Stimulated activated CD8-positive, alpha-beta memory T cell treated with anti-CD3 and anti-CD28 coated beads, Interleukin-12 subunit alpha, Interleukin-12 subunit beta, amount 100 ng/mL, for 1 hour (primary cell): ENCODE data around the gene C1QTNF9B.
"Not testable (repeated sequence)": the region's sequence is repeated elsewhere in the genome, so short reads cannot be mapped to it uniquely, and the experiment has no call there.

ENCODE experiments used
- DNase-seq: peaks from one replicate; pipeline ENCODE4 v3.0.0-alpha.2; 2020; ENCODE audit warnings: low read depth

C1QTNF9B gene

GRCh38 chr13:23897452-23897919, at the start of gene C1QTNF9B:
TSS of gene C1QTNF9B (minus strand) at chr13:23897502.
- DNase-seq: not testable (repeated sequence)

- DNase-seq: no peak
Observed at GRCh38 chr13:23946900-23947299, 49.6 kb upstream of the C1QTNF9B start.

DNA sequence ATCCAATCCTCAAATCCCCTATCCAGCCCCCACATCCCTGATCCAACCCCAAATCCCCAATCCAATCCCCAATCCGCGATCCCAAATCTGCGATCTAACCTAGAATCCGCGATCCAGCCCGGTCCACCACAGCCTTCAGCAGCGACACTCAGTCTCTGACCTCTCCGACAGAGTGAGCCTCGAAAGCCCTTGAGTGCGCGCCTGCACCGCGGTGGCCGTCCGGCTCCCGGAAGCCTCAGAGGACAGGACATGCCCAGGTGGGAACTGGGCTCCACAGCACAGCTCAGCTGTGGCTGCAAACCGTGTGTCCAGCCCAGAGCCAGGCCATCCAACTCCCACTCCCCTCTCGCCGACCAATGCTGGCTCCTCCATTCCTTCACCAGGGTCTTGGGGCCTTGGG, 48.8 kb upstream of the C1QTNF9B start:
- no peak for DNase-seq

- DNase-seq: no peak
Observed at GRCh38 chr13:23945612-23946011, 48.3 kb upstream of the C1QTNF9B start.

- DNase-seq: no peak
Observed at GRCh38 chr13:23941211-23941610, 43.9 kb upstream of the C1QTNF9B start.

DNA sequence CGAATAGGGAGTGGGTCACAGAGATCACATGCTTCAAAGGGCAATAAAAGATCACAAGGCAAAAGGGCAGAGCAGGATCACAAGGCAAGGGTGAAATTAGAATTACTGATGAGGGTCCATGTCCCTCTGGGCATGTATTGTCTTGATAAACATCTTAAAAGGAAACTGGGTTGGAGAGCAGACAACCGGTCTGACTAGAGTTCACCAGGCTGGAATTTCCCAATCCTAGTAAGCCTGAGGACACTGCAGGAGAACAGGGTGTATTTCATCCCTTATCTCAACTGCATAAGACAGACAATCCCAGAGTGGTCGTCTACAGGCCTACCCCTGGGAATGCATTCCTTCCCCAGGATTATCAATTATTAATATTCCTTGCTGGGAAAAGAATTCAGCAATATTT, 42.4 kb upstream of the C1QTNF9B start:
- not testable (repeated sequence) for DNase-seq

GRCh38 chr13:23934520-23934919, 37.2 kb upstream of the C1QTNF9B start:
- DNase-seq: no peak

DNA sequence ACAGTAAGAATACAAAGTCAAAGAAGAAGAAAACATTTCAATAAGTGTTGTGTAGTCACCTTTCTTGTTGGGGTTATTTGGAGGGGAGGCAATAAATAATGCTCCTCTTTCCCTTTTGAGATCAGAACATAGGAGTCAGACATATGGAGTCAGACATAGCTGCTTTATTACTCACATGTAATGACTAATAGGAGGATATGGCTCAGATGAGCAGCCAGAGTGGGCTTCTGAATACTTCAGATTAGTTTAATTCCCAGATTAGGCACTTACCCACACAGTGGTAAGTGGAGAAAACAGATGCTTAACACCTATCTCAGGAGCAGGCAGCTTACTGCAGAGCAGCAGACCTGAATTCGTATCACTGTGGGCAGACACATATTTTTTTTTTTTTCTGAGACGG, 31.7 kb upstream of the C1QTNF9B start:
- DNase-seq: no peak

- no peak for DNase-seq
Observed at GRCh38 chr13:23923031-23923430, 25.7 kb upstream of the C1QTNF9B start.

DNA sequence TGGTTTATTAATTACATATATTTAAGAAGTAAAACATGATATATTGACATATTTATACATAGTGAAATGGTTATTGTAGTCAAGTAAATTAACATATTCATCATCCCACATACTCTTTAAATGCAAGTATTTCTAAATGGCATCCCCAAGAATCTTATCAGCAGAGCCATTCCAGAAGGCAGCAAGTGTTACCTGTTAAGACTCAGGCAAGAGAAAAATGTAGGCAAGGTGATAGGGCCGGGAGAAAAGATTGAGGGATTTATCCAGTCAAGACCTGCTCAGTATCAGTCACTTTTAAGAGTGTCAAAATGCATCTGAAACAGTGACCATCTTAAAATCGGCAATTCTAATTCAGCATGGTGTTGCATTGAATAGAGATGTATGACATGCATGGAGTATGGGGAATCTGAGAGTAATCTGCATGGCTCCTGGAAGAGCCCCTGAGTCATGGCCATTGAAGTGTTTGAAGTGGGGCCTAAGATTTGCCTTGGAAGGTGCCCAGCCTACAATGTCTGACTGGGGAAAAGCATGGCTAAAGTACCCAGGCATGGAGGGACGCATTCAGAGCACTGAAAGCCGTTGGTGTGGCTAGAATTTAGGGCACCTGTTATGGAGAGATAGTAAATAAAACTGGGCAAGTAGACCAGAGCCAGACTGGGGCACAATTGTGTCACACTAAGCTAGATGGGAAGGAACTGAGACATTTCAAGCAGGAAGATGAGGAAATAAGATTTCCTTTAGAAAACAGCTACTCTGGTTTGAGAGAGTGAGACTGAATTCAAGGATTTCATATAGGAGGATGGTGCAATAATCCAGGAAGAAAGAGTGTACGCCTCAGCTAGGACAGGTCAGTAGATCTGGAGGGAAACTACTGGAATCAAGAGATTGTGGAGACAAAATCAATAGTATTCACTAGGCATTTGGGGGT, 25.0 kb upstream of the C1QTNF9B start:
- no peak for DNase-seq

DNA sequence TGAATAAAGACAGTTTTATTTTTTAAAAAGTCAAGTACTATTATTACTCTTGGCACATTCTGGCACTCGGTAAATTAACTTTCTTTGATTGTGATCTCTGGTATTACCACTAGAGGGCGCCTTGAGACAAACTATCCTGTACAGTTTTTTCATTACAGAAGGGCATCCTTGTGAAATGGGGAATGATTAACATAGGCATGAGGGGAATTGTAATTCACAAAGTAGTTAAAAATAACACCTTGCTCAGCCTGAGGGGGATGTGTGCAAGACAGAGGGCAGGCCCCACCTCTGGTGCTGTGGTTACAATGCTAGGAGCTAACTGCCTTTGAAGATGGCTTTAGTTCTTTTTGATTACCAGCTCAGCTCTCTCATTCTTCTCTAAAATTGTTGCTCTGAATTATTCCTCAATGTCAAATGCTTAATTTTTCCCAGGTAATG, 24.2 kb upstream of the C1QTNF9B start:
- no peak for DNase-seq

GRCh38 chr13:23919006-23919405, 21.7 kb upstream of the C1QTNF9B start:
- no peak for DNase-seq

- DNase-seq: no peak
Observed at GRCh38 chr13:23918208-23918607, 20.9 kb upstream of the C1QTNF9B start.

DNA sequence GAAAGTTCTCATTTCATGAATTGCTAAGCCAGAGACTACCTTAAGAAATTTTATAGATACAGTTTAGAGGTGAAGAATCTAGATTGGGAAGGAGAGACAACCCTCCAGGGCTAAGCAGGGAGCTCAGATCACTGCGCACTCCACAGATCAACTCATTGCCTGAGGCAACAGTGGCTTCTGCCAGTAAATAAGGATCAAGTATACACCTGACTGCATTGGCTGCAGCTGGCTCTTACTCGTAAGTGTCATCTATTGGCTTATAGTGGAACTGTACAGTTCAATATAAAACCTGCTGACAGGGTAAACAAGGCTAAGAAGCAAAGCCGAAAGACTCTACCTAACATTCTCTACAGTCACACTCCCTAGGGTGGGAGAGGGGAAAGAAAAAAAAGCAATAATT, 18.0 kb upstream of the C1QTNF9B start:
- DNase-seq: no peak

DNA sequence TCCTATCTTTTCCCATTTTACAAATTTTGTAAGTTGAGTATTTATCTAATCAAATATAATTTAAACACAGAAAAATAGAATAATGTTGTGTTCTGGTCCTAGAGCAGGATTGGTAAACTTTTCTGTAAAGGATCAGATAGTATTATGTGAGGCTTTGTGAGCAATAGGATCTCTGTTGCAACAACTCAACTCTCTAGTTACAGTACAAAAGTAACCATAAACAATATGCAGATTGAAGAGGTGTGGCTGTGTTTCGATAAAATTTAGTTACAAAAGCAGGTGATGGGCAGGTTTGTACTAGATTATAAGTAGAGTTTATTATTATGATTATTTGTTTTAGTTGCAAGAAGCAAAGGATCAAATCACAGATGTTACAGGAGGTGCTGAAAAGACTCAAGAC, 15.2 kb upstream of the C1QTNF9B start:
- DNase-seq: no peak

DNA sequence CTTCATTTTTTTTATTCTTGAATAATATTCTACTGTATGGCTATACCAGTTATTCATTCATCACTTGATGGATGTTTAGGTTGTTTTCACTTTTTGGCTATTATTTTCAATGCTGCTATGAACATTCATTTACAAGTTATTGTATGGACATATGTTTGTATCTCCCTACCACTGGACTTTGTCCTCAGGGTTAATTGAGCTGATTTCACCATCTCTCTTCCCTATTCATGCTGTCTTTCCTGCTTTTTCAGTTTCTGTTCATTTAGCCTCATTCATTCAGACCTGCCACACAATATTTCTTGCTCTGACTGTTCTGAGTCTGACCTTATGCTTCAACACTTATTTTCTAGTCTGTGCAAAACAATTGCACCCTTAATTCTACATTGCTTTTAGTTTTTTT, 12.3 kb upstream of the C1QTNF9B start:
- DNase-seq: no peak

DNA sequence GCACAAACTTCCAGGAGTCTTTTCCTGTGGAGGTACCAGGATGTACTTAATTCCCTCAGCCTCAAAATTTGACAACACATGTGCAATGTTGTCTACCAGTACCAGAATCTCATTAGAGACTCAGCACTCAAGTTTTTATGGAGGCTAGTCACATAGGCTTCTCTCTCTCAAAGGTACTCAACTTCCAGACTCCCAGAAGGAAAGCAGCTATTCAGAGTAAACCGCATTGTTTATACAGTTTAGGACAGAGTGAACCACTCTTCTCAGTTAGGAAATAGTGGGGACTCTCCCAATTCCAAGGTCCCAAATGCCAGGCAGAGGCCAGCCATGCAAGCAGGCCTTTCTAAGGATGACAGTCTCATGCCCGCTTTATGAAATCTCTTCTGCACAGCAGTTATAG, 8.5 kb upstream of the C1QTNF9B start:
- no peak for DNase-seq

DNA sequence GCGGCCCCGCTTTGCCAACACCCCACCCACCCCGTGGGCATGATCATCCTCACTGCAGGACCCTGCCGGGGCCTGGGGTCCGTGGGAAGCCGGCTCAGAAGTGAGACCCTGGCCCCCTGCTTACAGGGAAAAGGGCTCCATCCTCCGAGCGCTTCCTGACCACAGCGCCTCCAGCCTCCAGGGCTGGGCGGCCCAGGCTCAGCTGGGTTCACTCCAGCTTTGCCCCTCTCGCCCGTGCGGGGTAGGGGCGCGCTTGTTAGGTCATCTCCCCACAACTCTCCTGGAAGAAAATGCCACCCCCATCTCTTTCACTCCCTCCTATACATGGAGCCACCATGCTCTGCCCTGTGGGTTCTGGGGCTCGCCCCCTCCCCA, 6.6 kb upstream of the C1QTNF9B start:
- no peak for DNase-seq

- DNase-seq: no peak
Observed at GRCh38 chr13:23902975-23903905, 5.9 kb upstream of the C1QTNF9B start.

DNA sequence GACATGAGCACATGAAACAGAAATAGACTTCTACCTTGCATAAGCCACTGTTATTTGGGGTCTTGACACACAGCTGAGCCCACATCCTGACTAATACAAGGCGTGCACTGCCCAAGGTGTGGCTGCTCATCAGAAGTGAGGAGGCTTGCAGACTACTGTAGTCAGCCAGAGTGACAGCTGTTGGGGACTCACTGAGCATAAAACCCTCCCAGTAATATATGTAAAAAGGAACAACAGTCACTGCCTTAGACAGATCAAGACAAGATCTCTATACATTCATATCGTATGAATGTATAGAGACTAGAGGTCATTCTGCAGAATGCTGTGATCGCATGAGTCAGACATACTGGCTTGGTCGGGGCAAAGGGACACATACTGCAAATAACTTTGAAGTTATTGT, 4.1 kb upstream of the C1QTNF9B start:
- no peak for DNase-seq

DNA sequence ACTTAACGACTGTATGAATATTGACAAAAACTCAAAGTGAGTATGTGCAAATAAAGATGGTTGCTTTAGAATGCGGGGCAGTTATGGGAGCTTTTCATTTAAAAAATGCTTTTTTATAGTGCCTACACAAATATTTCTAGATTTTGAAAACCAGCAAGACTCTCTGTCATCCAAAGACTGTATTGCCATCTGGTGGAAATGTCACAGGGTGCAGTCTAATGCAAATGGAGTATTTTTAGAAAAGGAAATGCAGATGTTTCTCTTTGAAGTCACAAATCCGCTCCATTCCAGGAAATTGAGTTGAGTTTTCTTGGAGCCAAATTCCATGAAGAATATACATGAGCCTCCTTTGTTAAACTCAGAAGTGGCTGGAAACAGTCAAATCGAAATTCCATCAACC, 2.3 kb upstream of the C1QTNF9B start:
- DNase-seq: no peak

DNA sequence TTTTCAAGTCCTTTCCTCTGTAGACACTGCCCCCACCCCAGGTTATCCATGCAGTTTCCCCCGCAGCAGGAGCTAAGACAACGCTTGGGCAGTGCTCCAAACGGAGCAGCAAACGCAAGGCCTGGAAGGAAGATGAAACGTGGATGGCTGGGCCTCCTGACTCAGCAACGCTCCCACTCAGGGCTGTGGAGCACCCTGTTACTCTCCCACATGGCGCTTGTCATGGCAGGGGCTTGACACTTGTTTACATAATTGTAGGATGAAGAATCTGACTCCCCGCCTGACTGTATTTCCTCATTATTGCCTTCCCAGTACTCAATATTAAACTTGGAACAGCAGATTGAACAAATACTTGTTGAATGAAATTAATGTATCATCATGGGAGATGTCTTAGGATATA, 799 bp upstream of the C1QTNF9B start:
- DNase-seq: no peak

DNA sequence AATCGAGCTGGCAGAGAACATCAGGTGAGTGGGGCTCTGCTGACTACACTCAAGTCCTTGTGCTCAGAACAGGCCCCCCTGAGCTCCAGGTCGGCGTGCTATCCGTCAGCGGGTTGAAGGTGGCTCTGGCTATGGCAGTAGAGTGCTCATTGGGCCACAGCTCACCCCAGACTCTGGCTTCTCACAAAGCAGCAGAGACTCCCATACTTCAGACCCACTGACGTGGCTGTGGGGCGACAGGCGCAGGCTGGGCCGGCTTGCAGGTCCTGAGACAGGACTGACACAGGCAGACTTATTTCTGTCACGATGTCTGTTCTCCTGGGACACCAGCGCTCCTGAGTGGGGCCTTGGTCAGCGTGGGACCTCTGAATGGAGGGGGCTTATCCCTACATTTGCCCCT, 2.6 kb downstream of the C1QTNF9B start:
- not testable (repeated sequence) for DNase-seq
